ENCODE data around the gene MEA1. TPM values are rescaled to one million over a fixed set of nuclear protein-coding genes. Genes with fewer than 3 reads are reported as not detected.

MEA1 gene
- total RNA-seq (2014; rRNA removed; shearing (Covaris generic); ENCODE audit: low replicate concordance), result 192 and 200 TPM in 2 replicates

- peak; percentile 100 for DNase-seq (ENCODE audit: low read depth)
- in situ Hi-C loops (cut with HindIII; ENCODE audit: low pct_unique_long_range_greater_than_20kb, low sequenced_read_pairs), result no loop called here
Measured at GRCh38 chr6:43013843-43014433, at the start of gene MEA1, which contains the start of gene KLHDC3. MEA1 (minus strand) TSS chr6:43013946; CDS start chr6:43013813, 133 bp downstream. KLHDC3 (plus strand) TSS chr6:43014249; CDS start chr6:43017193, 2,944 bp downstream.

GRCh38 chr6:43062818-43063217 is 49.1 kb upstream of the MEA1 start:
- no peak for DNase-seq (ENCODE audit: low read depth)
- in situ Hi-C loops (cut with HindIII; ENCODE audit: low pct_unique_long_range_greater_than_20kb, low sequenced_read_pairs), result no loop called here

- no peak for DNase-seq (ENCODE audit: low read depth)
Measured at GRCh38 chr6:43061861-43062260, 48.1 kb upstream of the MEA1 start.

GRCh38 chr6:43060755-43061633 is 47.2 kb upstream of the MEA1 start:
- in situ Hi-C loops (cut with HindIII; ENCODE audit: low pct_unique_long_range_greater_than_20kb, low sequenced_read_pairs), result no loop called here
- no peak for DNase-seq (ENCODE audit: low read depth)

More at GRCh38 chr6:43061861-43062260, 48.1 kb upstream of the MEA1 start:
- in situ Hi-C loops (cut with HindIII; ENCODE audit: low pct_unique_long_range_greater_than_20kb, low sequenced_read_pairs), result no loop called here

- in situ Hi-C loops (cut with HindIII; ENCODE audit: low pct_unique_long_range_greater_than_20kb, low sequenced_read_pairs), result no loop called here
- peak; percentile 59 for DNase-seq (ENCODE audit: low read depth)
Measured at GRCh38 chr6:43060034-43060754, 46.4 kb upstream of the MEA1 start.

GRCh38 chr6:43059168-43060033 is 45.7 kb upstream of the MEA1 start, which contains the start of the genes KLC4 and MRPL2:
KLC4 (plus strand) TSS chr6:43059631; CDS start chr6:43061336, 1,705 bp downstream.
MRPL2 (minus strand) TSS chr6:43059434; CDS start chr6:43059381, 53 bp downstream.
- peak; percentile 99 for DNase-seq (ENCODE audit: low read depth)
- in situ Hi-C loops (cut with HindIII; ENCODE audit: low pct_unique_long_range_greater_than_20kb, low sequenced_read_pairs), result no loop called here

- in situ Hi-C loops (cut with HindIII; ENCODE audit: low pct_unique_long_range_greater_than_20kb, low sequenced_read_pairs), result no loop called here
- no peak for DNase-seq (ENCODE audit: low read depth)
Measured at GRCh38 chr6:43058531-43058930, 44.8 kb upstream of the MEA1 start.

GRCh38 chr6:43055966-43056365 is 42.2 kb upstream of the MEA1 start:
- in situ Hi-C loops (cut with HindIII; ENCODE audit: low pct_unique_long_range_greater_than_20kb, low sequenced_read_pairs), result no loop called here
- no peak for DNase-seq (ENCODE audit: low read depth)

GRCh38 chr6:43054206-43054943 is 40.6 kb upstream of the MEA1 start:
- DNase-seq (ENCODE audit: low read depth), result no peak
- in situ Hi-C loops (cut with HindIII; ENCODE audit: low pct_unique_long_range_greater_than_20kb, low sequenced_read_pairs), result no loop called here

GRCh38 chr6:43053545-43054205 is 39.9 kb upstream of the MEA1 start, which contains the start of gene CUL7:
CUL7 (minus strand) TSS chr6:43053851; CDS start chr6:43052788, 1,063 bp downstream.
- peak; percentile 95 for DNase-seq (ENCODE audit: low read depth)
- in situ Hi-C loops (cut with HindIII; ENCODE audit: low pct_unique_long_range_greater_than_20kb, low sequenced_read_pairs), result no loop called here

GRCh38 chr6:43052842-43053544 is 39.2 kb upstream of the MEA1 start:
- in situ Hi-C loops (cut with HindIII; ENCODE audit: low pct_unique_long_range_greater_than_20kb, low sequenced_read_pairs), result no loop called here
- no peak for DNase-seq (ENCODE audit: low read depth)

- in situ Hi-C loops (cut with HindIII; ENCODE audit: low pct_unique_long_range_greater_than_20kb, low sequenced_read_pairs), result no loop called here
- DNase-seq (ENCODE audit: low read depth), result no peak
Measured at GRCh38 chr6:43052225-43052841, 38.6 kb upstream of the MEA1 start.

GRCh38 chr6:43050981-43051380 is 37.2 kb upstream of the MEA1 start:
- DNase-seq (ENCODE audit: low read depth), result no peak
- in situ Hi-C loops (cut with HindIII; ENCODE audit: low pct_unique_long_range_greater_than_20kb, low sequenced_read_pairs), result no loop called here

GRCh38 chr6:43047998-43048397 is 34.3 kb upstream of the MEA1 start:
- in situ Hi-C loops (cut with HindIII; ENCODE audit: low pct_unique_long_range_greater_than_20kb, low sequenced_read_pairs), result no loop called here
- no peak for DNase-seq (ENCODE audit: low read depth)

GRCh38 chr6:43045371-43045930 is 31.7 kb upstream of the MEA1 start:
- in situ Hi-C loops (cut with HindIII; ENCODE audit: low pct_unique_long_range_greater_than_20kb, low sequenced_read_pairs), result no loop called here
- no peak for DNase-seq (ENCODE audit: low read depth)

All from Caki2 (cell line).